HG03442 (cell line): ENCODE results near the gene FUOM.

Source experiments
- ATAC-seq: cut with Tn5 transposase; IDR thresholded peaks from one replicate; pipeline ENCODE4 v1.9.1; 2021; ENCODE audit warnings: mild to moderate bottlenecking, moderate library complexity; ENCODE audit not compliant: unreplicated experiment

Gene FUOM

GRCh38 chr10:133315847-133316246, 42.0 kb downstream of the FUOM start:
- no peak for ATAC-seq

GRCh38 chr10:133314911-133315310, 42.9 kb downstream of the FUOM start:
- ATAC-seq: no peak

GRCh38 chr10:133313192-133313591, 44.6 kb downstream of the FUOM start:
- no peak for ATAC-seq

- ATAC-seq: no peak
Measured at GRCh38 chr10:133312769-133313145, 45.1 kb downstream of the FUOM start.

GRCh38 chr10:133312016-133312768, 45.6 kb downstream of the FUOM start:
- ATAC-seq: no peak

GRCh38 chr10:133311570-133311969, 46.2 kb downstream of the FUOM start:
- ATAC-seq: no peak

- no peak for ATAC-seq
Measured at GRCh38 chr10:133310789-133311188, 47.0 kb downstream of the FUOM start.

- ATAC-seq: no peak
Measured at GRCh38 chr10:133310399-133310755, 47.4 kb downstream of the FUOM start.

GRCh38 chr10:133309720-133310398, 48.0 kb downstream of the FUOM start:
- ATAC-seq: no peak

GRCh38 chr10:133309100-133309719, 48.6 kb downstream of the FUOM start:
- peak; percentile 72 for ATAC-seq

GRCh38 chr10:133308421-133309099, 49.3 kb downstream of the FUOM start, which contains the start of the genes TUBGCP2 and ZNF511:
TSS of gene TUBGCP2 (minus strand) at chr10:133308872. CDS start at chr10:133302941, 5,931 bp downstream.
TSS of gene ZNF511 (plus strand) at chr10:133308914. CDS start at chr10:133308944, 30 bp downstream.
- peak; percentile 68 for ATAC-seq

GRCh38 chr10:133307776-133308420, 49.9 kb downstream of the FUOM start:
- ATAC-seq: peak; percentile 36

GRCh38 chr10:133306941-133307379, 50.9 kb downstream of the FUOM start:
- ATAC-seq: no peak

GRCh38 chr10:133306097-133306476, 51.7 kb downstream of the FUOM start:
- no peak for ATAC-seq
